ENCODE results near the gene CDK5. TPM values are rescaled to one million over a fixed set of nuclear protein-coding genes. Genes with fewer than 3 reads are reported as not detected.

The CDK5 gene
- polyA plus RNA-seq, 1 donor from 2014 or later, result 88.3 TPM

DNA sequence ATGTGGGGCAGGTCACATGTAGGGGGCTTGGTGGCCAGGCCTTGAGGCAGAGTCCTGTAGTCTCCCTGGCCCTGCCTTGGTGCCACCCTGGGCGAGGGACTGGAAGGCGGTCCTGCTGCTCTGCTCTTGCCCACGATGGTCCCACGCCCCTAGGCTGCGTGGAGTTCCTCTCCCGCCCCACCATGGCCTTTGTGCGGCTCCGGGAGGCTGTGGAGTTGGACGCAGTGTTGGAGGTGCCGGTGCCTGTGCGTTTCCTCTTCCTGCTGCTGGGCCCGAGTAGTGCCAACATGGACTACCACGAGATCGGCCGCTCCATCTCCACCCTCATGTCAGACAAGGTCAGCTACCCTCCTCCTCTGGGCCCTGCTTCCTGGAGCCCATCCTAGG lies 12.9 kb upstream of the CDK5 start:
- H3K9me2 ChIP-seq (ENCODE audit: insufficient read depth, low read length), result no peaks in the 10 kb centered on the region
- H3F3A ChIP-seq (ENCODE audit: insufficient read depth, low read length, poor library complexity, severe bottlenecking), result no peaks in the 10 kb centered on the region
- H3K27ac ChIP-seq (ENCODE audit: low read length), result no peak overlapping the region
- H3K36me3 ChIP-seq (ENCODE audit: insufficient read depth, low read length), result no peaks in the 10 kb centered on the region
- H4K20me1 ChIP-seq (ENCODE audit: insufficient read depth), result no peaks in the 10 kb centered on the region
- H3K79me2 ChIP-seq (replicated peaks; ENCODE audit: insufficient read depth, low read length), result no peaks in the 10 kb centered on the region
- no peak overlapping the region for H3K9ac ChIP-seq (ENCODE audit: low read length)
- H3K9me3 ChIP-seq (ENCODE audit: low read length), result no peaks in the 10 kb centered on the region
- H3K27me3 ChIP-seq (ENCODE audit: insufficient read depth, low read depth, low read length), result no peaks in the 10 kb centered on the region
- H2AFZ ChIP-seq (ENCODE audit: low read depth, low read length), result no peak overlapping the region
- no peak overlapping the region for H3K4me3 ChIP-seq (ENCODE audit: low read length)
- H3K4me2 ChIP-seq (ENCODE audit: low read length), result no peak overlapping the region
- no peak for TF ChIP-seq RAD21 (conservative IDR thresholded peaks at IDR 0.05)
- TF ChIP-seq, protein P1, sequence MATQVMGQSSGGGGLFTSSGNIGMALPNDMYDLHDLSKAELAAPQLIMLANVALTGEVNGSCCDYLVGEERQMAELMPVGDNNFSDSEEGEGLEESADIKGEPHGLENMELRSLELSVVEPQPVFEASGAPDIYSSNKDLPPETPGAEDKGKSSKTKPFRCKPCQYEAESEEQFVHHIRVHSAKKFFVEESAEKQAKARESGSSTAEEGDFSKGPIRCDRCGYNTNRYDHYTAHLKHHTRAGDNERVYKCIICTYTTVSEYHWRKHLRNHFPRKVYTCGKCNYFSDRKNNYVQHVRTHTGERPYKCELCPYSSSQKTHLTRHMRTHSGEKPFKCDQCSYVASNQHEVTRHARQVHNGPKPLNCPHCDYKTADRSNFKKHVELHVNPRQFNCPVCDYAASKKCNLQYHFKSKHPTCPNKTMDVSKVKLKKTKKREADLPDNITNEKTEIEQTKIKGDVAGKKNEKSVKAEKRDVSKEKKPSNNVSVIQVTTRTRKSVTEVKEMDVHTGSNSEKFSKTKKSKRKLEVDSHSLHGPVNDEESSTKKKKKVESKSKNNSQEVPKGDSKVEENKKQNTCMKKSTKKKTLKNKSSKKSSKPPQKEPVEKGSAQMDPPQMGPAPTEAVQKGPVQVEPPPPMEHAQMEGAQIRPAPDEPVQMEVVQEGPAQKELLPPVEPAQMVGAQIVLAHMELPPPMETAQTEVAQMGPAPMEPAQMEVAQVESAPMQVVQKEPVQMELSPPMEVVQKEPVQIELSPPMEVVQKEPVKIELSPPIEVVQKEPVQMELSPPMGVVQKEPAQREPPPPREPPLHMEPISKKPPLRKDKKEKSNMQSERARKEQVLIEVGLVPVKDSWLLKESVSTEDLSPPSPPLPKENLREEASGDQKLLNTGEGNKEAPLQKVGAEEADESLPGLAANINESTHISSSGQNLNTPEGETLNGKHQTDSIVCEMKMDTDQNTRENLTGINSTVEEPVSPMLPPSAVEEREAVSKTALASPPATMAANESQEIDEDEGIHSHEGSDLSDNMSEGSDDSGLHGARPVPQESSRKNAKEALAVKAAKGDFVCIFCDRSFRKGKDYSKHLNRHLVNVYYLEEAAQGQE (IDR thresholded peaks at IDR 0.05; ENCODE audit: borderline replicate concordance), result no peak
- no peak for TF ChIP-seq EZH2 (IDR thresholded peaks at IDR 0.05; ENCODE audit: borderline replicate concordance, insufficient read depth, low read length, poor library complexity, severe bottlenecking)
- no peak for TF ChIP-seq POLR2AphosphoS5 (IDR thresholded peaks at IDR 0.05)
- TF ChIP-seq EP300 (conservative IDR thresholded peaks at IDR 0.05; ENCODE audit: poor library complexity, severe bottlenecking), result no peak
- no peak for TF ChIP-seq MXI1 (conservative IDR thresholded peaks at IDR 0.05; ENCODE audit: poor library complexity, severe bottlenecking)
- TF ChIP-seq SMC3 (conservative IDR thresholded peaks at IDR 0.05; ENCODE audit: poor library complexity), result no peak
- TF ChIP-seq, protein P2, sequence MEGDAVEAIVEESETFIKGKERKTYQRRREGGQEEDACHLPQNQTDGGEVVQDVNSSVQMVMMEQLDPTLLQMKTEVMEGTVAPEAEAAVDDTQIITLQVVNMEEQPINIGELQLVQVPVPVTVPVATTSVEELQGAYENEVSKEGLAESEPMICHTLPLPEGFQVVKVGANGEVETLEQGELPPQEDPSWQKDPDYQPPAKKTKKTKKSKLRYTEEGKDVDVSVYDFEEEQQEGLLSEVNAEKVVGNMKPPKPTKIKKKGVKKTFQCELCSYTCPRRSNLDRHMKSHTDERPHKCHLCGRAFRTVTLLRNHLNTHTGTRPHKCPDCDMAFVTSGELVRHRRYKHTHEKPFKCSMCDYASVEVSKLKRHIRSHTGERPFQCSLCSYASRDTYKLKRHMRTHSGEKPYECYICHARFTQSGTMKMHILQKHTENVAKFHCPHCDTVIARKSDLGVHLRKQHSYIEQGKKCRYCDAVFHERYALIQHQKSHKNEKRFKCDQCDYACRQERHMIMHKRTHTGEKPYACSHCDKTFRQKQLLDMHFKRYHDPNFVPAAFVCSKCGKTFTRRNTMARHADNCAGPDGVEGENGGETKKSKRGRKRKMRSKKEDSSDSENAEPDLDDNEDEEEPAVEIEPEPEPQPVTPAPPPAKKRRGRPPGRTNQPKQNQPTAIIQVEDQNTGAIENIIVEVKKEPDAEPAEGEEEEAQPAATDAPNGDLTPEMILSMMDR (IDR thresholded peaks at IDR 0.05; ENCODE audit: poor library complexity, severe bottlenecking), result no peak
- no peak for TF ChIP-seq TAF1 (IDR thresholded peaks at IDR 0.05; ENCODE audit: low read depth)

DNA sequence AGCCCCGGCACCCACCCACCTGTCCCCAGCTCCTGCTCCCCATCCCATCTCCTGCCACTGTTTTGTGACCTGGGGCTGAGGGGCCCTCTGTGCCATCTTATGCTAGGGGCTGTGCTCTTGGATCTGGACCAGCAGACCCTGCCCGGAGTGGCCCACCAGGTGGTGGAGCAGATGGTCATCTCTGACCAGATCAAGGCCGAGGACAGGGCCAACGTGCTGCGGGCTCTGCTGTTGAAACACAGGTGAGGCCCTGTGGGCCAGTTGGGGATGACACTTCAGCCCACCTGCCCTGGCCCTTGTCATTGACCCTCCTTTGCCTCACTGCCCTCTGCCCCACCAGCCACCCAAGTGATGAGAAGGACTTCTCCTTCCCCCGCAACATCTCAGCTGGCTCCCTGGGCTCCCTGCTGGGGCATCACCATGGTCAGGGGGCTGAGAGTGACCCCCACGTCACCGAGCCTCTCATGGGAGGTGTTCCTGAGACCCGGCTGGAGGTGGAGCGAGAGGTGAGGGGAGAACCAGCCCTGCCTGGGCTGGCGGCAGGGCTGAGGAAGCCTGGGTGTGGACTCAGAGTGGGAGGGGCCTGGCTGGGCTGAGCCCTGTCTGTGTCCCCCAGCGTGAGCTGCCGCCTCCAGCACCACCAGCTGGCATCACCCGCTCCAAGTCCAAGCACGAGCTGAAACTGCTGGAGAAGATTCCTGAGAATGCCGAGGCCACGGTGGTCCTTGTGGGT lies 12.3 kb upstream of the CDK5 start:
- H4K20me1 ChIP-seq (ENCODE audit: insufficient read depth), result no peaks in the 10 kb centered on the region
- H3K79me2 ChIP-seq (replicated peaks; ENCODE audit: insufficient read depth, low read length), result no peaks in the 10 kb centered on the region
- H3K9me3 ChIP-seq (ENCODE audit: low read length), result no peaks in the 10 kb centered on the region
- H2AFZ ChIP-seq (ENCODE audit: low read depth, low read length), result no peak overlapping the region
- no peak overlapping the region for H3K4me2 ChIP-seq (ENCODE audit: low read length)
- no peak for TF ChIP-seq TAF1 (IDR thresholded peaks at IDR 0.05; ENCODE audit: low read depth)
- no peak for TF ChIP-seq EP300 (conservative IDR thresholded peaks at IDR 0.05; ENCODE audit: poor library complexity, severe bottlenecking)
- no peak for TF ChIP-seq SMC3 (conservative IDR thresholded peaks at IDR 0.05; ENCODE audit: poor library complexity)
- no peak for TF ChIP-seq EZH2 (IDR thresholded peaks at IDR 0.05; ENCODE audit: borderline replicate concordance, insufficient read depth, low read length, poor library complexity, severe bottlenecking)
- TF ChIP-seq, protein P1 (IDR thresholded peaks at IDR 0.05; ENCODE audit: borderline replicate concordance), result no peak
- TF ChIP-seq, protein P2 (IDR thresholded peaks at IDR 0.05; ENCODE audit: poor library complexity, severe bottlenecking), result no peak
- no peaks in the 10 kb centered on the region for H3K27me3 ChIP-seq (ENCODE audit: insufficient read depth, low read depth, low read length)
- no peak overlapping the region for H3K4me3 ChIP-seq (ENCODE audit: low read length)
- H3K27ac ChIP-seq (ENCODE audit: low read length), result no peak overlapping the region
- no peaks in the 10 kb centered on the region for H3K9me2 ChIP-seq (ENCODE audit: insufficient read depth, low read length)
- no peaks in the 10 kb centered on the region for H3K36me3 ChIP-seq (ENCODE audit: insufficient read depth, low read length)
- H3K9ac ChIP-seq (ENCODE audit: low read length), result no peak overlapping the region
- no peaks in the 10 kb centered on the region for H3F3A ChIP-seq (ENCODE audit: insufficient read depth, low read length, poor library complexity, severe bottlenecking)
